Choroid plexus epithelial cell (primary cell): ENCODE measurements around the gene SNRPE.

Experiments
- DNase-seq: peaks from one replicate; pipeline ENCODE4 v3.0.0-alpha.2; 2010; ENCODE audit warnings: low read depth
- H3K4me3 ChIP-seq: 2 replicates; pipeline ENCODE4 v1.5.1; 2011; ENCODE audit warnings: low read depth, mild to moderate bottlenecking, control low read depth, low read length, moderate library complexity
- TF ChIP-seq, protein P1 (sequence below): conservative IDR thresholded peaks from 2 replicates; pipeline ENCODE4 v1.5.1; 2011; ENCODE audit warnings: low read depth, mild to moderate bottlenecking, control low read depth, inconsistent platforms, low read length, moderate library complexity

The SNRPE gene

DNA sequence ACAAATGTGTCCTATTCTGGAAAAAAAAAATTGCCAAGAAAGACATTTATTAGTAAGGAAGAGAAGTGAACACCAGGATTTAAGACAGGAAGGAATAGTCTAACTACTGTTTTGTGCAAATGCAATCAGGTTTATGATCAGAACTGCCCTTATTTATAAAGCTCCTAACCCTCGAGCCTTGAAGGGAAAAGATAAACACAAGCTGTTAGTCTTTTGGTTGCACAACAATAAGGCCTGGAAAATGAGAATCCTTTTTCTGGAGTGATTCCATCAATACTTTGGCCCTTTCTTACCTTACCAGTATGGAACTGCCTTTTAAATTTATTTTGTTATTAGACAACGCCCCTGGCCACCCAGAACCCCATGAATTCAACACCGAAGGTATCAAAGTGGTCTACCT is 52.9 kb downstream of the SNRPE start:
- DNase-seq, result peak; percentile 17
- no peak overlapping the region for H3K4me3 ChIP-seq
- TF ChIP-seq, protein P1, sequence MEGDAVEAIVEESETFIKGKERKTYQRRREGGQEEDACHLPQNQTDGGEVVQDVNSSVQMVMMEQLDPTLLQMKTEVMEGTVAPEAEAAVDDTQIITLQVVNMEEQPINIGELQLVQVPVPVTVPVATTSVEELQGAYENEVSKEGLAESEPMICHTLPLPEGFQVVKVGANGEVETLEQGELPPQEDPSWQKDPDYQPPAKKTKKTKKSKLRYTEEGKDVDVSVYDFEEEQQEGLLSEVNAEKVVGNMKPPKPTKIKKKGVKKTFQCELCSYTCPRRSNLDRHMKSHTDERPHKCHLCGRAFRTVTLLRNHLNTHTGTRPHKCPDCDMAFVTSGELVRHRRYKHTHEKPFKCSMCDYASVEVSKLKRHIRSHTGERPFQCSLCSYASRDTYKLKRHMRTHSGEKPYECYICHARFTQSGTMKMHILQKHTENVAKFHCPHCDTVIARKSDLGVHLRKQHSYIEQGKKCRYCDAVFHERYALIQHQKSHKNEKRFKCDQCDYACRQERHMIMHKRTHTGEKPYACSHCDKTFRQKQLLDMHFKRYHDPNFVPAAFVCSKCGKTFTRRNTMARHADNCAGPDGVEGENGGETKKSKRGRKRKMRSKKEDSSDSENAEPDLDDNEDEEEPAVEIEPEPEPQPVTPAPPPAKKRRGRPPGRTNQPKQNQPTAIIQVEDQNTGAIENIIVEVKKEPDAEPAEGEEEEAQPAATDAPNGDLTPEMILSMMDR, result no peak

GRCh38 chr1:203915811-203916210 is 54.4 kb downstream of the SNRPE start:
- peak; percentile 36 for DNase-seq
- TF ChIP-seq, protein P1, result no peak
- H3K4me3 ChIP-seq, result no peak overlapping the region

DNA sequence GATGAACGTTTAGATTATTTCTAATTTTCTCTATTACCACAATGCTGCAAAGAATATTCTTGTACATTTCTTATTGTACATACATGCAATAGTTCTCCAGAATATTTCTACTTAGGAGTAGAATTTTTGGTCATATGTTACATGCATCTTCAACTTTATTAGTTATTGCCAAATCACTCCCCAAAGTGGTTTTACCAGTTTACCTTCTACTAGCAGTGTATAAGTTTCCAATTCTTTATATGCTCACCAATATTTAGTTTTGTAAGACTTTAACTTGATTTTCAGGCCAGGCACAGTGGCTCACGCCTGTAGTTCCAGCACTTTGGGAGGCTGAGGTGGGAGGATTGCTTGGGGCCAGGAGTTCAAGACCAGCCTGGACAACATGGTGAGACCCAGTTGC is 55.4 kb downstream of the SNRPE start:
- TF ChIP-seq, protein P1, result no peak
- no peak for DNase-seq
- no peak overlapping the region for H3K4me3 ChIP-seq
